ENCODE data around the gene KCNK4.
A peak's percentile ranks its signal among the peaks of the same experiment; 100 is the strongest.

KCNK4 gene

DNA sequence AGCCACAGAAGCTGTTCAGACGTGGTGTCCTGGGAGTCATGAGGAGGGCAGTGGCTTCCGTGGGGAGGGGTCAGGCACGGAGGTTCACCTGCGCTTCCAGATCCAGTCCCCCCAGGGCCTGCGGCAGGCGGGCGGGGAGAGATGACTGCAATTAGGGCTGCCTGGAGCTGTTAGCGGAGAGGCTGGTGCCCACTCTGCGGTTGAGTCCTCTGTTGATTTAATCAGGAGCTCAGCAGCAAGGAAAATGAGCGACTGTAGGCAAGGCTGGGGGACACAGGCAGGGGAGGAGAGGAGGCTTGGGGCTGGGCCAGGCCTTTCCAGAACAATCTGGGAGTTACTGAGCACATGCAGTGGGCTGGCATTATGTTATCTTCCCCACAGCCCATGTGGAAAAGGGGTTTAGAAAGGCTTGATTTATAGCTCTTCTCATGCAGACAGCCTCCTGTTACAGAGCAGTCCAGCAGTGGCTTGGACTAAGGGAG lies 26.7 kb upstream of the KCNK4 start:
- peaks cover 8% of the 10 kb centered on the region for H3K4me1 ChIP-seq (ENCODE audit: control insufficient read depth, low read depth, low read length)
- no peak overlapping the region for H3K27ac ChIP-seq (ENCODE audit: low read length)
- no peak overlapping the region for H3K4me3 ChIP-seq (ENCODE audit: low read length)
- no peaks in the 10 kb centered on the region for H3K9me3 ChIP-seq (ENCODE audit: control insufficient read depth, low read depth, low read length)
- peaks cover 46% of the 10 kb centered on the region for H3K36me3 ChIP-seq (ENCODE audit: control insufficient read depth, low read depth, low read length)
- no peaks in the 10 kb centered on the region for H3K27me3 ChIP-seq (ENCODE audit: control insufficient read depth, insufficient read depth, low read length)
- H3K9ac ChIP-seq (ENCODE audit: low read length): no peak overlapping the region

DNA sequence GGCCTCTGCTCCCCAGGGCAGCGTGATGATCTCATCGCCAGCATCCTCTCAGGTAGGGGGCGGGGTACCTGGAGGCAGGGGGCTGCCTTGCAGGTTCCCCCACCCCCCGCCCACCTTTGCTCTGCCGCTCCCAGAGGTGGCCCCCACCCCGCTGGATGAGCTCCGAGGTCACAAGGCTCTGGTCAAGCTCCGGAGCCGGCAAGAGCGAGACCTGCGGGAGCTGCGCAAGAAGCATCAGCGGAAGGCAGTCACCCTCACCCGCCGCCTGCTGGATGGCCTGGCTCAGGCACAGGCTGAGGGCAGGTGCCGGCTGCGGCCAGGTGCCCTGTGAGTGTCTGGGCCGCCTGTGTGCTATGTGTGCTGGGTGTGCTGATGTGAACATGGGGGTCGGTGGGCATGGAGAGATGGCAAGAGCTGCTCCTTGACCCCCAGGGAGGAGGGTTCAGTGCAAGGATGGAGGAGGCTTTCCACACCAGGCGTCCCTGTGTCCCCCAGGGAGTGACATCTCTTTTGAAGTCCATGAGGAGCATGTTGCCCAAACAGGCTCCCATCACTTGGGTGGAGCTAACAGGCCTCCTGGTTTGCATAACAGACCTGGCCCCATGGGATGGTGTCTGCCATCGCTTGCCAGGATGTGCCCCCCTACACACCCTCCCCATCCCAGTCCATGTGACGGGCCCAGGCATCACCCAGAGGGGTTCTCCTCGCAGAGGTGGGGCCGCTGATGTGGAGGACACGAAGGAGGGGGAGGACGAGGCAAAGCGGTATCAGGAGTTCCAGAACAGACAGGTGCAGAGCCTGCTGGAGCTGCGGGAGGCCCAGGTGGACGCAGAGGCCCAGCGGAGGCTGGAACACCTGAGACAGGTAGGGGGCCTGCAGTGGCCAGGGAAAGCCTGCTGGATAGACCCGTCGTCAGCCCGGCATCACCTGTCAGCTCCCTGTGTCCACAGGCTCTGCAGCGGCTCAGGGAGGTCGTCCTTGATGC lies 25.6 kb upstream of the KCNK4 start:
- Histone ChIP-seq H3K9me3 (ENCODE audit: control insufficient read depth, low read depth, low read length) (no peaks in the 10 kb centered on the region), H3K36me3 (ENCODE audit: control insufficient read depth, low read depth, low read length) (peaks cover 37% of the 10 kb centered on the region), H3K4me1 (ENCODE audit: control insufficient read depth, low read depth, low read length) (peaks cover 8% of the 10 kb centered on the region), H3K27me3 (ENCODE audit: control insufficient read depth, insufficient read depth, low read length) (no peaks in the 10 kb centered on the region), H3K9ac (ENCODE audit: low read length) (no peak overlapping the region), H3K27ac (ENCODE audit: low read length) (no peak overlapping the region), H3K4me3 (ENCODE audit: low read length) (no peak overlapping the region)

DNA sequence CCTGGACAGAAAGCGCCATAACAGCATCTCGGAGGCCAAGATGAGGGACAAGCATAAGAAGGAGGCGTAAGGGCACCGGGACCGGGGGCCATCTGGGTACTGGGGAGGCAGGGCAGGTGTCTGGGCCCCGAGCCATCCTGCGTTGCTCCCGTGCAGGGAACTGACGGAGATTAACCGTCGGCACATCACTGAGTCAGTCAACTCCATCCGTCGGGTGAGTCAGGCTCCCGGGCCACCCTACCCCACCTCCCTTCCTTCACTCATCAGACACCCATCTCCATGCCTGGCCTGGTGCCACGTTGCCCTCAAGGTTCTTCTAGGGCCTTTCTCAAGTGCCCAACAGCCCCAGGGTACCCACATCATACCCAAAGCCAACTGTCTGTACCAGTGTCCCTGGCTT lies 24.8 kb upstream of the KCNK4 start:
- H3K9me3 ChIP-seq (ENCODE audit: control insufficient read depth, low read depth, low read length): no peaks in the 10 kb centered on the region
- H3K27me3 ChIP-seq (ENCODE audit: control insufficient read depth, insufficient read depth, low read length): no peaks in the 10 kb centered on the region
- no peak overlapping the region for H3K4me3 ChIP-seq (ENCODE audit: low read length)
- H3K9ac ChIP-seq (ENCODE audit: low read length): no peak overlapping the region
- no peak overlapping the region for H3K27ac ChIP-seq (ENCODE audit: low read length)
- H3K4me1 ChIP-seq (ENCODE audit: control insufficient read depth, low read depth, low read length): peaks cover 8% of the 10 kb centered on the region
- peaks cover 33% of the 10 kb centered on the region for H3K36me3 ChIP-seq (ENCODE audit: control insufficient read depth, low read depth, low read length)

DNA sequence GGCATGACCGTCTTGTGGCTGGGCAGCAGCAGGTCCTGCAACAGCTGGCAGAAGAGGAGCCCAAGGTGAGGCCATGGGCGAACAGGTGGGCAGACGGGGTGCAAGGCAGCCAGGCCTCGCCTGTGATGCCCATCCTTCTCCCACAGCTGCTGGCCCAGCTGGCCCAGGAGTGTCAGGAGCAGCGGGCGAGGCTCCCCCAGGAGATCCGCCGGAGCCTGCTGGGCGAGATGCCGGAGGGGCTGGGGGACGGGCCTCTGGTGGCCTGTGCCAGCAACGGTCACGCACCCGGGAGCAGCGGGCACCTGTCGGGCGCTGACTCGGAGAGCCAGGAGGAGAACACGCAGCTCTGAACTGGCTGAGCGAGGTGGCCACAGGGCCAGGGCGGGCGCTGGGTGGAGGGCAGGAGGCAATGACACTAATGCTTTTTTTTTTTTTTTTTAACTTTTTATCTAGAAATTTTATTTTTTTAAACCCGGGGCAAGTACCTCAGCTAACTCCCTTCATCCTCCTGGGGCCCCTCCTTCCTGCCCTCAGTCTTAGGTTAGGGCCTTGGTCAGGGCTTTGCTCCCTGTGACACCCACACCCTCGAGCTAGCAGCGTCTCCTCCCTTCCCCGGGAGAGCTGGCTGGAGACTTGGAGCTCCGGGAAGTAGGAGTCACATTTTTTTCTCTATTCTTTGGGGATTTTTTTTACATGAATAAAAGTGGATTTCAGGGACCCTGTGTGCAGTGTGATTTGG lies 23.7 kb upstream of the KCNK4 start:
- Histone ChIP-seq H3K9me3 (ENCODE audit: control insufficient read depth, low read depth, low read length) (no peaks in the 10 kb centered on the region), H3K4me3 (ENCODE audit: low read length) (no peak overlapping the region), H3K4me1 (ENCODE audit: control insufficient read depth, low read depth, low read length) (peaks cover 8% of the 10 kb centered on the region), H3K36me3 (ENCODE audit: control insufficient read depth, low read depth, low read length) (peaks cover 26% of the 10 kb centered on the region), H3K27me3 (ENCODE audit: control insufficient read depth, insufficient read depth, low read length) (no peaks in the 10 kb centered on the region), H3K9ac (ENCODE audit: low read length) (no peak overlapping the region), H3K27ac (ENCODE audit: low read length) (no peak overlapping the region)

DNA sequence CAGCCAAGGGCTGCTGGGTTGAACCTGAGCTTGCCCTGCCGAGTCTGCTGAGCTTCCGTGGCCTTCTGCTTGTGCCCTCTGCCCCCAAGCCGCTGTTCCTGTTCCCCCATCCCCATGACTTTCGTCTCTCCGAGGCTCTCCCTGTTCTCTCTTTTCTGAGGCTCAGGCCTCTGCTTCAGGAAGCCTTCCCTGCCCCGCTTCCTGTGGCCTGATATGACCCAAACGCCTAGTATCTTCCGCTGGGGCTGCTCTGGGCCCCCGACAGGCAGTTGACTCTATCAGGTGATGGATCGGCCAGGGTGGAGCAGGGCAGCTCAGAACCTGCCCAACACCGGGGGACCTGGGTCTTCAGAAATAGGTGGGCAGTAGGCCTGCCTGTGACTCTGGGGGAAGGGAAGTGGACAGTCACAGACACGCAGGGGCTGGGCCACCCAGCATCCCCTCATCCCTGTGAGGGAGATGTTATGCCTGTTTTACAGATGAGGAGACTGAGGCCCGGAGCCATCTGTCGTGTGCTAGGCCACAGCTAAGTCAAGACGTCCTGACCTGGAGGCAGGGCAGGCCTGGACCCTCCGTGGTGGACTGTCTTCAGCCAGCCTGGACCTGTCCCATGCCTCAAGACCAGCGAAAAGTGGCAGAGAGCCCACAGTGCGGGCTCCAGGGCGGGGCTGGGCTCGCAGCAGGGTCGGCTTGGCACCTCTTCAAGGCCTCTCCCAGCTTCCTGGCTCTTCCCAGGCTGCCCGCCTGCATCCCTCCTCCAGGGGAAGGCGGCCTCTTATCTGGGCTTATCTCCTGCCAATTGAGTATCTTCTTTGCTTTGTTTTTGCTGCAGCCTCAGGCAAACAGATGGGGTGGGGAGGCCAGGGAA lies 22.8 kb upstream of the KCNK4 start:
- no peaks in the 10 kb centered on the region for H3K27me3 ChIP-seq (ENCODE audit: control insufficient read depth, insufficient read depth, low read length)
- peak overlapping the region; percentile 69 for H3K9ac ChIP-seq (ENCODE audit: low read length)
- H3K36me3 ChIP-seq (ENCODE audit: control insufficient read depth, low read depth, low read length): peaks cover 17% of the 10 kb centered on the region
- no peak overlapping the region for H3K27ac ChIP-seq (ENCODE audit: low read length)
- peak overlapping the region; percentile 76 for H3K4me3 ChIP-seq (ENCODE audit: low read length)
- H3K4me1 ChIP-seq (ENCODE audit: control insufficient read depth, low read depth, low read length): peaks cover 7% of the 10 kb centered on the region
- no peaks in the 10 kb centered on the region for H3K9me3 ChIP-seq (ENCODE audit: control insufficient read depth, low read depth, low read length)

DNA sequence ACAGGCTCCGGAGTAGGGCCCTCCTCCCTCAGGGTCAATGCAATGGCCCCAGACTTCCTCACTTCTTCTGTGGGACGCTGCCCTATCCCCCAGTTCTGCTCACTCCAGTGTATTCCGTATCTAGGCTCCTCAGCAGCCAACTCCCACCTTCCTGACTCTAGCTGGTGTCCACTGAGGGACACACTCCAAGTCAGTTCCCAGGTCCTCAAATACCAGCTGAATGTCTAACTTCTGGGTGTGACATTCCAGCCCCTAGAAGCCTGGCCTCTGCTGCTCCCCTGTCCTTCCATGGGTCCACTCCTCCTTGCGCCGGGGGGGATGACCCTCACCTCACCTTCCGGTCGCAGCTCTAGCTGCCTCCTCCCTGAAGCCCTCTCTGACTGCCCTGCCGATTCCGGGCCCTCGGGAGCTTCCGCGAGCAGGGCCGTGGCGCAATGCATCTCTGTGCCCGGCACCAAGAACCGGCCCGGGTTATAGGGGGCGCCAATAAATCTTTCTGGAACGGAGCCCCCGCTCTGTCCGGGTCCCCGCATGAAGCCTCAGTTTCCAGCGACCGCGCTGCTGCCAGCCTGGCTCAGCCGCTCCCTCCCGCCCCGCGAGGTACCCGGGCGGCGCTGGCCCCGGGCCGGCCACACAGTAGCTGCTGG lies 22.1 kb upstream of the KCNK4 start:
- Histone ChIP-seq H3K27me3 (ENCODE audit: control insufficient read depth, insufficient read depth, low read length) (no peaks in the 10 kb centered on the region), H3K4me3 (ENCODE audit: low read length) (peak overlapping the region; percentile 76), H3K4me1 (ENCODE audit: control insufficient read depth, low read depth, low read length) (peaks cover 6% of the 10 kb centered on the region), H3K27ac (ENCODE audit: low read length) (no peak overlapping the region), H3K9me3 (ENCODE audit: control insufficient read depth, low read depth, low read length) (no peaks in the 10 kb centered on the region), H3K36me3 (ENCODE audit: control insufficient read depth, low read depth, low read length) (peaks cover 15% of the 10 kb centered on the region), H3K9ac (ENCODE audit: low read length) (peak overlapping the region; percentile 69)

DNA sequence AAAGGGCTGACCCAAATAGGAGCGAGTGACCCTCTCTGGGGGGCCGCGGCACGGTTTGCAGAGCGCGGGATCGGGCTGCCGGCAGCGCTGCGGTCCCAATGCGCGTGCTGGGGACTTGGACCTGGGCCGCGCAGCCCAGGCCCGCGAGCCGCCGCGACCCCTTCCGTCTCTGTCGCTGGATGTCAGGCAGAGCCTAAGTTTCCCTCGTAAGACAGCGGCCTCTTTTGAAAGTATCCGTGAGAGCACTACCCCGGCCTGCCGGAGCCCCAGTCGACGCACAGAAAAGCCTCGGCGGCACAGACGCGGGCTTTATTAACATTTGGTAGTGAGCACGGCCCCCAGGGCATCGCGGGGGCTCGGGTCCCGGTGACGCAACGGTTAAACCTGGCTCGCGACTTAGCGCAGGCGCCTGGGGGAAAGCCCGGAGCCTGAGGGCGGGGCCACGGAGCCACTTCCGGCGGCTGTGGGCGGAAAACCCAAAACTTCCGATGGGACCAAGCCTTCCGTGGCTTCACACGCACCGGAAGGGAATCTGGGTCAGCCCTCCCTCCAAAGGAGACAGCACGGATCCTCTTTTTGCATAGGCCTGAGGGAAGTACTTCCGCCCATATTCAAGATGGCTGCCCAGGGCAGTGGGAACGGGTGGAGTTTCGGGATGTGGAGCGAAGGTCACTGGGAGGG lies 21.4 kb upstream of the KCNK4 start:
- H3K4me3 ChIP-seq (ENCODE audit: low read length): peak overlapping the region; percentile 76
- H3K27me3 ChIP-seq (ENCODE audit: control insufficient read depth, insufficient read depth, low read length): no peaks in the 10 kb centered on the region
- peak overlapping the region; percentile 69 for H3K9ac ChIP-seq (ENCODE audit: low read length)
- peaks cover 13% of the 10 kb centered on the region for H3K36me3 ChIP-seq (ENCODE audit: control insufficient read depth, low read depth, low read length)
- H3K9me3 ChIP-seq (ENCODE audit: control insufficient read depth, low read depth, low read length): no peaks in the 10 kb centered on the region
- peaks cover 6% of the 10 kb centered on the region for H3K4me1 ChIP-seq (ENCODE audit: control insufficient read depth, low read depth, low read length)
- peak overlapping the region; percentile 53 for H3K27ac ChIP-seq (ENCODE audit: low read length)

DNA sequence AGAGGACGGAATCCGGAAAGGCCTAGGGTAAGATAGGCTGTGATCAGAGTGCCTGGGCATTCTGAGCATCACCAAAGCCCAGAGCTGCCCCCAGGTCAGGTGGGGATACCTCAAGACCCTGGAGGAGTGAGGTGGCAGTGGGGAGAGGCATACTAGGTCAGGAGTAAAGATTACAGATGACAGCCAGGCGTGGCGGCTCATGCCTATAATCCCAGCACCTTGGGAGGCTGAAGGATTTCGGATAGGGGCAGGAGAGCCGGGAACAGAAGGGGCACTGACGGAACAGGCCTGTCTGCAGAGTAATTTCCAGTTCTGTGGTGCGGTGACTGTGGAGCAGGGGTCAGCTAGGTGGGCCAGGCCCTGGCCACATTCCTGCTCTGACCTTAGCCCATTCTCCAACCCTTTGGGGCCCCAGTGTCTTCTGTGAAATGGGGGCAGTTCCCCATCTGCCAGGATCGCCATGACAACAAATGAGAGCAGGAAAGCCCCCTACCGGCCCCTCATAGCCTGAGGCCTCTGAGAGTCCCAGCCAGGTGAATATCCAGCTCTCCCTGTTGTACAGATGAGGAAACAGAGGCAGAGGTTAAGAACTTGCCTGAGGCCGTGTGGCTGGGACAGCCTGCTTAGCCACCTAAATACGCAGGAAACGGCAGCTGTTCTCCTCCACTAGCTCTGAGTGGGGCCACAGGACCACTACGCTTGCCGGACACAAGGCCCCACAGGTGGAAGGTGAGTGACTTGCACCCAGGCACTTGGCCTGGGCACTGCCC lies 15.9 kb upstream of the KCNK4 start:
- H3K9ac ChIP-seq (ENCODE audit: low read length): no peak overlapping the region
- no peaks in the 10 kb centered on the region for H3K4me1 ChIP-seq (ENCODE audit: control insufficient read depth, low read depth, low read length)
- H3K27ac ChIP-seq (ENCODE audit: low read length): no peak overlapping the region
- no peak overlapping the region for H3K4me3 ChIP-seq (ENCODE audit: low read length)
- no peaks in the 10 kb centered on the region for H3K9me3 ChIP-seq (ENCODE audit: control insufficient read depth, low read depth, low read length)
- H3K27me3 ChIP-seq (ENCODE audit: control insufficient read depth, insufficient read depth, low read length): no peaks in the 10 kb centered on the region
- peaks cover 3% of the 10 kb centered on the region for H3K36me3 ChIP-seq (ENCODE audit: control insufficient read depth, low read depth, low read length)

DNA sequence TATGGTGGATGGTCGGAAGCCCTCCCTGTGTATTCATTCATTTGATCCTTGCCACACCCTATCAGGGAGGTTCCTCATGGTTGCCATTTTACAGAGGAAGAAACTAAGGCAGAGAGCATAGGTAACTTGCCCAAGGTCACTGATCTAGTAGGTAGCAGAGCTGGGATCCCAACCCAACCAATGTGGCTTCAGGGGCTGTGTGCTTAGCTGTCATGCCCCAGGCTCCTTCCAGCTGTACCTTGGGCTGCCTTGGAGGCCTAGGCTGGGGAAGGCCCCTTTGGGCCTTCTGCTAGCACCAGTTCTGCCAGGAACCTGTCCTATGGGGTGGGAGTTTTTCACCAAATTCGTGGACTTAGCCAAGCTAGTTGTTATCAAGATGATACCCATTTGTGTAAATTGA lies 15.3 kb upstream of the KCNK4 start:
- no peak overlapping the region for H3K9ac ChIP-seq (ENCODE audit: low read length)
- no peaks in the 10 kb centered on the region for H3K27me3 ChIP-seq (ENCODE audit: control insufficient read depth, insufficient read depth, low read length)
- H3K9me3 ChIP-seq (ENCODE audit: control insufficient read depth, low read depth, low read length): no peaks in the 10 kb centered on the region
- H3K4me1 ChIP-seq (ENCODE audit: control insufficient read depth, low read depth, low read length): no peaks in the 10 kb centered on the region
- no peak overlapping the region for H3K4me3 ChIP-seq (ENCODE audit: low read length)
- peaks cover 3% of the 10 kb centered on the region for H3K36me3 ChIP-seq (ENCODE audit: control insufficient read depth, low read depth, low read length)
- no peak overlapping the region for H3K27ac ChIP-seq (ENCODE audit: low read length)
